ENCODE results near the gene RANBP9.

RANBP9 gene

GRCh38 chr6:13641315-13641714 lies 70.3 kb downstream of the RANBP9 start:
- DNase-seq: no peak

DNA sequence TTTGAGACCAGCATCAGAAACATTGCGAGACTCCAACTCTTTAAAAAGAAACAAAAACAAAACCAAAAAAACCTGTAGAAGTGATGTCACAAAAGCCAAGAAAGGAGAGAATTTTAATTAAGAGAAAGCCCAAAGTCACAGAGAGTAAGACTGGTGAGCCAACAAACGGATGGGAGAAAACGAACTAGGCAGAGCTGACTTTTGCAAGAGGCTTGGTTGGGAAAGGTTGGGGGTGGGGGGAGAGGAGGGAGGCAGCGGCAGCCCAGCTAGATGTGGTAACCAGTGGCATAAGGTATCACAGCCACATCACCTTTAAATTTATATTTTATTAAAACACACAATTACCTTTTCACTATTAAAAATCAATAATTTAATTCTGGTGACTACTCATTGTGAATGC lies 73.0 kb downstream of the RANBP9 start:
- DNase-seq: no peak

- DNase-seq: no peak
These were observed 73.6 kb downstream of the RANBP9 start for GRCh38 chr6:13638014-13638413.

DNA sequence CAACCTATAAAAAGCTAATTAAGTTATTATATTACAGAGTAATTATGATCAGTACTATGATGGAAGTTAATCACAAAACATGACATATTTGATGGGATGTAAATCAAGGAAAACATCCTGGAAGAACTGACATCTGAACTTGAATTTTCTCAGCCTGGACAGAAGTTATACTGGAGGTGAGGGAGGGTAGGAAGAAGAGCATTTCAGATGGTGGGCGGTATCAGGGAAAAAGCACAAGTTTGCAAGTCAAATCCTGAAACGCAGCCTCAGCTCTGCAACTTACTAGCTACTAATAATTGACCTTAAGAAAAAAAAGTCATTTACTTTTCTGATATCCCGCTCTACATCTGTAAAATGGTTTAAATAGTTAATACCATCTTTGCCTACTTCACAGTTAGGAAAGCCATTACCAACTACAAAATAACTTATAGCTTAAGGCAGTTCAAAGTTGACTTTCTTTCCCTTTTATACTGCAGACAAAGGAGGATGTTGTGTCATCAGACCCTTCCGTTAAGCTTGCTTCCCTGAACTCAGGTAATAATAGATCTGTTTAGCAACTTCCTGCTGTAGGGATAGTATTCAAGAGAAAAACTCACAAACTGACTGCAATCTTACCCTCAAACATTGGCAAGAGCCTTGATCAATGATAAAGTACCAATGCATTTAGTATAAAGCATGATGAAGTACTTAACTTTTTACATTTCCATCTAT lies 75.5 kb downstream of the RANBP9 start:
- no peak for DNase-seq

- DNase-seq: no peak
These were observed 78.3 kb downstream of the RANBP9 start for GRCh38 chr6:13633343-13633742.

DNA sequence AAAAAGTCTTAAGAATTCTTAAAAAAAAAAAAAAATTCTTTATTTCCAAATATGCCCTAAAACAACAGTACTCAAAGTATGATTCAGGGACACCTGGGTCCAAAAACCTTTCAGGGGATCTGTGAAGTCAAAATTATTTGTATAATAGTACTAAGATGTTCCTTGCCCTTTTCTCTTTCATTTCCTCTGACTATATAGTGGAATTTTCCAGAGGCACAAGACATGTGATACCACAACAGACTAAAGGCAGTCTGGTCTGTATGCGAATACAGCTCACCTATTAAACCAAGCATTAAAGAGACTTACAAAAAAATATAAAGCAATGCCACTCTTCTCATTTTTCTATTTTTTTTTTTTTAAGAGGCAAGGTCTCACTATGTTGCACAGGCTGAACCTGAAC lies 81.1 kb downstream of the RANBP9 start:
- DNase-seq: no peak

DNA sequence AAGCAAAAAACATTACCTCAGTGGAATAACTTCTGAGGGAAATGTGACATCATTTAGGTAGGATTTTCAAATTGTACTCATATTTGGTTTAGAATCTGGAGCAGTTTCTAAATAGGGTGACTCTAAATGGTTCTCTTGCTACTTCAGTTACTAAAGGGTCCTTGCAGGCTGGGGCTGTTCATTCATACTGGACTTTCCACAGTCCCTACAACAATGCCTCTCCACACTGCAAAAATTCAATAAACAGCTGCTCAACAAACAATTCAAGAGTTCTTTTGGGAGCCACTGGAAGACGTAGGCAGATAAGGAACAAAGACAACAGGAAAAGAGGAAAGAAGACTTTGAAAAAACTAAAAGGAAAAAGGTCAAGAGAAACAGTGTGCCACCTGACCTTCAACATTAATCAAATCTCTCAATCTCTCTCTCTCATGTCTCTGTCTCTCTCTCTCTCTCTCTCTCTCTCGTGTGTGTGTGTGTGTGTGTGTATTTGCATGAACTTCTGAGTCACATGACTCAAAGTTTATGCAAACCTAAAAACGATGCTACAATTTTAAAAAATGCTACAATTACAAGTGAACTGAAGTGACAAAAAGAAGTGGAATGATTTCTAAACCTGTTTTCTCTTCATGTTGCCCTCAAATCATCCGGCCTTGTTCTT lies 82.0 kb downstream of the RANBP9 start:
- DNase-seq: no peak

GRCh38 chr6:13624871-13625288 lies 86.8 kb downstream of the RANBP9 start:
- peak; percentile 7 for DNase-seq

DNA sequence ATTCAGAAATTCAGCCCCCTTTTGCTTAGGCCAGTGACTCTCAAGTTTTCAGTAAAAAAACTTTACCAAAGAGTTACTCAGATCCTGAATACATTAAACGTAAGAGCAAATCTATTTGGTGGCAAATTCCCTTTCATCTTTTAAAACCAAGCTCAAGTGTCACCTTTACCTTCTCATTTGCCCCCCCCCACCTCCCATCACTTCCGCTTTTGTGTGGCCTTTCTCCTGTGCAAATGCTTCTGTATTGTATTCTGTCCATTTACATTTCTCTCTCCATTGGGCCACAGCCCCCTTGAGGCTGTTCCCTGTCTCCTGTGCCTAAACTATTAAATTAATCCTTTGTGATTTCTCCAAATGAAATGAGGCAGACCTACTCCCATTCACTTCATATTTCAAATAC lies 94.6 kb downstream of the RANBP9 start:
- DNase-seq: no peak

DNA sequence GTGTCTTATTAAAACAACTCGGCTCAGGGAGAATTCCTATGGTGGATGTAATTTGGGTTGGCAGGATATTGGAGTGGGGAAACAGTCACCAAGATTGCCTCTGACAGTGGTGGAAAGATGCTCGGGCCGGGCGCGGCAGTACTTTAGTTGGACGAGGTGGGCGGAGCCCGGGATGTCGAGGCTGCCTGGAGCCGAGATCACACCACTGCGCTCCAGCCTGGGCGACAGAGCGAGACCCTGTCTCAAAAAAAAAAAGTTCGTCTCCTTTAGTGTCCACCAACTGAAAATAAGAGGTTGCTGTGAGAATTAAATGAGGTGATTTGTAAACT lies 95.9 kb downstream of the RANBP9 start:
- DNase-seq: no peak

- peak; percentile 91 for DNase-seq
These were observed 96.5 kb downstream of the RANBP9 start, which contains the start of gene NOL7 for GRCh38 chr6:13614926-13615791. Gene NOL7, plus strand, starts transcription at chr6:13615335. Its CDS starts 24 bp downstream, at chr6:13615359.

DNA sequence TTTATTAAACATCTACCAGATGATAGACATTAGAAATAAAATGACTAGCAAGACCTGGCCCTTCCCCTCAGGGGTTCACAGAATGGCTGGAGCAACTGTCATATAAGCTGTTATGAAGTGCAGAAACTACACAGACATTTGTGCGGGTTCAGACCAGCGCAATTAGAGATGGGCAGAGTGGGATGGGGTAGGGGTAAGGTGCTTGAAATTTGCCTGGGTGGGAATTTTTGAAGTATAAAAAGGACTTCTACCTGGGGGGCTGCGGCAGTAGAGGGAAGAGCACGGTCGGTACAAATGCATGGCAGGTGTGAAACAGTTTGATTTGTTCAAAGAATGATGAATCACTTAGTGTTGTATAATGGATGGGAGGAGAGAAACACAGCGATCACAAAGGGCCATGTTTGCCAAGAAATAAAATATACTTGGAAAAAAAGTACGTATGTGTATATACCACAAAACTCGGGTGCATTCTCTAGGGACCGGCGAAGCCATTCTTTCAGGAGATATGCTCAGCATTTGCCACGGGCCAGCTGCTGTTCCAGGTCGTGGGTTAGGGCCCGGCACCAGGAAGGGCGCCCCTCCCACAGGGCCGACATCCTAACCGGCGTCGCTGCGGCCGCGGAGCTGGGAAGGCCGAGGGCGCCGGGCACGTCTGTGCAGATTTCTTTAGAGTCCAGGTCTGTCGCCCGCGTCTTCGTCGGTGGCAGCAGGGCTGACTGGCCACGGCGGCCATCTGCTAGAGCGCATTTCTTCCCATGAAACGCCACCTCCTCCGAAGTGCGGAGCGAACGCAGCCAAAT lies 97.3 kb downstream of the RANBP9 start:
- DNase-seq: peak; percentile 62

DNA sequence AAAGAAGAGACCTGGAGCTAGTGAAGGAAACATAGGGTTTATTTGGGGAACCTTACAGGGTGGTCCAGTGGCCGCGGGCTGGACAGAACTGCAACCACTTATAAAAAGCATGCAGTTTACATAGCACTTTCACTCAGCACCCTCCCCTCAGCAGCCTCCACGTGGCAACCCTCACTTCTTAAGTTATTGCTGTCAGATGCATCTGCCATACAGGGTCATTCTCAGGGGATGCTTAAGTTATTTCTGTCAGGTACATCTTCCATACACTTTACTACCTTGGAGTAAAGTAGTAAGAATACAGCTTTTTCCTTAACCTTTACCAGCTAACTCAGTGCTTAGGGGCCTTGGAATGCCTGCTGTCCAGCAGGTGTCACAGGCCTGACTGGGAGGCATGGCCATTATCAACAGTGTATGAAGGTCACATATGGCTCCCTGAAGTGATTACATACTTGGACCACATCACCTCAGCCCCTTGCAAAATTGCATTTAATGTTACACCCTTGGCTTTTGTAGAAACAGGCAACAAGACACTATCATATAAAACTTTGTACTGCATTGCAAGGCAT lies 98.5 kb downstream of the RANBP9 start:
- DNase-seq: no peak

DNA sequence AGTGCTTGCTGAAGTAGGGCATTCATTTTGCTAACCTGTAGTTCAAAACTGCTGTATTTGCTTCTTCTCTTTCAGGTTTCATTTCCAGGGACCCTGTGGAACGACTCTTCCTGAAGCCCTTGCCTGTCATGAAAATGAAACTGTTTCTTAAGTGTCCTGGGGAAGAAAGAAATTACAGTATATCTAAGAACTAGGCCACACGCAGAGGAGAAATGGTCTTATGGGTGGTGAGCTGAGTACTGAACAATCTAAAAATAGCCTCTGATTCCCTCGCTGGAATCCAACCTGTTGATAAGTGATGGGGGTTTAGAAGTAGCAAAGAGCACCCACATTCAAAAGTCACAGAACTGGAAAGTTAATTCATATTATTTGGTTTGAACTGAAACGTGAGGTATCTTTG lies 99.9 kb downstream of the RANBP9 start:
- no peak for DNase-seq

GRCh38 chr6:13605634-13606033 lies 106.0 kb downstream of the RANBP9 start:
- no peak for DNase-seq

DNA sequence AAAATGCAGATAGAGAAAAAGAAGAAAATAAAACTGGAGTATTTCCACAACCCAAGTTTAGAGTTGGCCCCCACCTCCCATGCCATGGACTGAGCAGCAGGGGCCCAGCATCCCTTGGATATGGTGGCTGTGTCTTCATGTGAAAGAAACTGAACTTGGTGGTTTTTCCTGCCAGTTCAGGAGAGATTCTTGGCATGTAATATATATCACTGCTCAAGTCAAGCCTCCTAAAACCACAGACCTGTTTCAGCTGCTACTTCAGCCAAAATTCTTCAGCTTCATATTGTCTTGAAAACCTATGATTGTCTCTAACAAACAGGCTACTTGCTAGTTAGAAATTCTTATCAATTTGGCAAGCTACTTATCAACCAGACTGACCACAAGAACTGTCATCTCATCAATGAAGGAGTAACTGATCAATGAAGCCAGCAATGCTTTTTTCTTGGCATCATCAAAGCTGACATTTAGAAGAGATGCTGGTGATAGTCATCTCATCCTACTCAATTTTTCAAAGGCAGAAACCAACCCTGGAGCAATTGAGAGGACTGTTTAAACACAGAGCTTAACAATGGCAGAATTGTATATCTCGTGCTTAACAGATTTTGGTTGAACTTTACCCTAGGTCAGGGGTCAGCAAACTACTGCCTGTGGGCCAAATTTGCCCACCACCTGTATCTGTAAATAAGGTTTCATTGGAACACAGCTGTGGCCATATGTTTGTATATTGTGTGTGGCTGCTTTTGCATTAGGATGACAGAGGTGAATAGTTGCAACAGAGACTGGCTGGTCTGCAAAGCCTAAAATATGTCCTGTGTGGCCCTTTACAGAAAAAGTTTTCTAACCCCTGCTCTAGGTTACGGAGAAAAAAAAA lies 106.9 kb downstream of the RANBP9 start:
- DNase-seq: no peak

DNA sequence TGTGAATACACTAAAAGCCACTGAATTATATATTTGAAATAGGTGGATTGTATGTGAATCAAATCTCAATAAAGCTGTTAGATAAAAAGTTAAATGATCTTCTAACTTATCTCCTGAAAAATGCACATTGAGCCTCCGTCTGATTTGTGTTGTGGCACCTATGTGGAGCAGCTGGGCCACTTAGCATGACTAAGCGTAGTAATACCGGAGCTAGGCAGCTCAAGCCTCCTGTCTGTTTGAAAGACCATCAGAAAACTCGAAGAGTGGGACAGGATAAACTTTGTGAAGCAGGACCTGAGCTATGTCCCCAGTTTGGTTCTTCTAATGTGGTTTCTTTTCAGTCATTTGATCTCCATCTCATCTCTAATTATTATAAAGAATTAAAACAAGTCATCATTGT lies 107.5 kb downstream of the RANBP9 start:
- no peak for DNase-seq

- no peak for DNase-seq
These were observed 111.6 kb downstream of the RANBP9 start for GRCh38 chr6:13600036-13600435.

DNA sequence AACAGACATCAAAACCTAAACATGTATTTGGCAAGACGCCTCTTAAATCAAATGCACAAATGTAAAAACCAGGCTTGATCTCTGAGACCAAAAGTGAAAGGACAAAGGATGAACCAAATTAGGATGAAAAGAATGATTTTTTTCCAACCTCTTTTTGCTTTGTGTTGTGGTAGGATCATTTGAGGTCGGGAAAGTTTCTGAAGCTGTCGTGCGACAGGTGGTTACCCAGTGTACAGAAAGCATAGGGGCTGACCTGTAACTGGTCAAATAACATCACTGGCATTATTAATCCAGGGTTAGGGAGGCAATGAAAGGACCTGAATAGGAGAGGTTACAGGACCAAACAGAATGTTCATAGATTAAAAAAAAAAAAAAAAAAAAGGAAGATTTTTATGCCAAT lies 114.6 kb downstream of the RANBP9 start:
- DNase-seq: no peak

GRCh38 chr6:13593720-13594119 lies 117.9 kb downstream of the RANBP9 start:
- no peak for DNase-seq

GRCh38 chr6:13593103-13593502 lies 118.5 kb downstream of the RANBP9 start:
- no peak for DNase-seq

Measured in DMS 273 treated with DMSO at 0.1 percent for 48 hours (cell line).